Mesenchymal stem cell (in vitro differentiated cells and primary cell): ENCODE measurements around the gene MCCC1.

Experiments
- DNase-seq: peaks from one replicate; pipeline ENCODE4 v3.0.0-alpha.2; 2013
- H2AFZ ChIP-seq: one replicate; pipeline ENCODE4 v1.6.1; 2013; ENCODE audit warnings: low read depth, mild to moderate bottlenecking, control low read depth, inconsistent platforms, low read length, moderate library complexity
- H2AK5ac ChIP-seq: 2 replicates; pipeline ENCODE4 v1.6.1; 2013; ENCODE audit warnings: low read length, moderate library complexity, mild to moderate bottlenecking, inconsistent platforms; ENCODE audit not compliant: severe bottlenecking
- H2BK120ac ChIP-seq: one replicate; pipeline ENCODE4 v1.6.1; 2013; ENCODE audit warnings: low read depth, mild to moderate bottlenecking, inconsistent platforms, low read length, moderate library complexity
- H2BK12ac ChIP-seq, 2 experiments: one replicate each; pipeline ENCODE4 v1.6.1; 2013; ENCODE audit warnings: inconsistent platforms in 2 of 2, low read length in 2 of 2, mild to moderate bottlenecking in 2 of 2, moderate library complexity in 2 of 2, control low read depth in 1 of 2
- H2BK15ac ChIP-seq: one replicate; pipeline ENCODE4 v1.6.1; 2013; ENCODE audit warnings: mild to moderate bottlenecking, low read depth, inconsistent platforms; ENCODE audit not compliant: poor library complexity, severe bottlenecking
- H2BK5ac ChIP-seq: 2 replicates; pipeline ENCODE4 v1.6.1; 2013; ENCODE audit warnings: low read depth, mild to moderate bottlenecking, low read length, control low read depth, inconsistent platforms; ENCODE audit not compliant: poor library complexity, severe bottlenecking
- H3K14ac ChIP-seq, 2 experiments: one replicate each; pipeline ENCODE4 v1.6.1; 2013; ENCODE audit warnings: inconsistent platforms in 2 of 2, low read length in 2 of 2, control low read depth in 1 of 2, mild to moderate bottlenecking in 1 of 2, moderate library complexity in 1 of 2
- H3K18ac ChIP-seq, 2 experiments: one replicate each; pipeline ENCODE4 v1.6.1; 2013; ENCODE audit warnings: inconsistent platforms in 2 of 2, low read length in 2 of 2, control low read depth in 1 of 2, low read depth in 1 of 2, mild to moderate bottlenecking in 1 of 2
- H3K23ac ChIP-seq, 2 experiments: one replicate each; pipeline ENCODE4 v1.6.1; 2013; ENCODE audit warnings: inconsistent platforms in 2 of 2, low read length in 2 of 2, mild to moderate bottlenecking in 2 of 2, moderate library complexity in 2 of 2, control low read depth in 1 of 2
- H3K27ac ChIP-seq: 2 replicates; pipeline ENCODE4 v1.5.1; 2013; ENCODE audit warnings: mild to moderate bottlenecking, moderate library complexity, low read length, control low read depth, inconsistent platforms; ENCODE audit not compliant: poor library complexity, severe bottlenecking
- H3K27me3 ChIP-seq, 2 experiments: 2 replicates each; pipeline versions ENCODE4 v1.6.1 to v1.7.0; 2013; ENCODE audit warnings: low read length in 2 of 2, mild to moderate bottlenecking in 2 of 2, moderate library complexity in 2 of 2, control low read depth in 1 of 2, inconsistent platforms in 1 of 2; ENCODE audit not compliant: control insufficient read depth in 1 of 2, insufficient read depth in 1 of 2
- H3K36me3 ChIP-seq, 2 experiments: 2 replicates each; pipeline versions ENCODE4 v1.6.1 to v1.7.0; 2013; ENCODE audit warnings: low read length in 2 of 2, control low read depth in 1 of 2, inconsistent platforms in 1 of 2, low read depth in 1 of 2, mild to moderate bottlenecking in 1 of 2; ENCODE audit not compliant: insufficient read depth in 2 of 2, control insufficient read depth in 1 of 2
- H3K4ac ChIP-seq, 2 experiments: one replicate each; pipeline ENCODE4 v1.6.1; 2013; ENCODE audit warnings: inconsistent platforms in 2 of 2, low read length in 2 of 2, mild to moderate bottlenecking in 2 of 2, moderate library complexity in 2 of 2, control low read depth in 1 of 2, low read depth in 1 of 2
- H3K4me1 ChIP-seq: 2 replicates; pipeline ENCODE4 v1.6.1; 2013; ENCODE audit warnings: low read depth, low read length, control low read depth; ENCODE audit not compliant: control insufficient read depth, insufficient read depth
- H3K4me2 ChIP-seq: 2 replicates; pipeline ENCODE4 v1.6.1; 2013; ENCODE audit warnings: low read length, mild to moderate bottlenecking, inconsistent platforms; ENCODE audit not compliant: poor library complexity, severe bottlenecking
- H3K4me3 ChIP-seq, 2 experiments: 2 replicates each; pipeline versions ENCODE4 v1.5.1 to v1.7.0; 2013; ENCODE audit warnings: low read length in 2 of 2, mild to moderate bottlenecking in 2 of 2, control low read depth in 1 of 2, low read depth in 1 of 2; ENCODE audit not compliant: insufficient read depth in 1 of 2
- H3K79me1 ChIP-seq: replicated peaks from 2 replicates; pipeline ENCODE4 v1.6.1; 2013; ENCODE audit warnings: mild to moderate bottlenecking, control low read depth, low read length, inconsistent platforms; ENCODE audit not compliant: poor library complexity, severe bottlenecking
- H3K9ac ChIP-seq: 2 replicates; pipeline ENCODE4 v1.7.0; 2013; ENCODE audit warnings: mild to moderate bottlenecking, low read length, moderate library complexity
- H3K9me3 ChIP-seq: 2 replicates; pipeline ENCODE4 v1.7.0; 2013; ENCODE audit warnings: mild to moderate bottlenecking, low read length; ENCODE audit not compliant: control insufficient read depth
- H4K8ac ChIP-seq: one replicate; pipeline ENCODE4 v1.6.1; 2013; ENCODE audit warnings: inconsistent platforms, mild to moderate bottlenecking, low read length, moderate library complexity
- H4K91ac ChIP-seq: one replicate; pipeline ENCODE4 v1.6.1; 2013; ENCODE audit warnings: mild to moderate bottlenecking, low read length, inconsistent platforms
- WGBS: methylation state at CpG from one replicate; pipeline ENCODE4 v1.1.7; 2013; ENCODE audit warnings: mixed read lengths; 5-methylcytosine and 5-hydroxymethylcytosine counted together

MCCC1 gene

DNA sequence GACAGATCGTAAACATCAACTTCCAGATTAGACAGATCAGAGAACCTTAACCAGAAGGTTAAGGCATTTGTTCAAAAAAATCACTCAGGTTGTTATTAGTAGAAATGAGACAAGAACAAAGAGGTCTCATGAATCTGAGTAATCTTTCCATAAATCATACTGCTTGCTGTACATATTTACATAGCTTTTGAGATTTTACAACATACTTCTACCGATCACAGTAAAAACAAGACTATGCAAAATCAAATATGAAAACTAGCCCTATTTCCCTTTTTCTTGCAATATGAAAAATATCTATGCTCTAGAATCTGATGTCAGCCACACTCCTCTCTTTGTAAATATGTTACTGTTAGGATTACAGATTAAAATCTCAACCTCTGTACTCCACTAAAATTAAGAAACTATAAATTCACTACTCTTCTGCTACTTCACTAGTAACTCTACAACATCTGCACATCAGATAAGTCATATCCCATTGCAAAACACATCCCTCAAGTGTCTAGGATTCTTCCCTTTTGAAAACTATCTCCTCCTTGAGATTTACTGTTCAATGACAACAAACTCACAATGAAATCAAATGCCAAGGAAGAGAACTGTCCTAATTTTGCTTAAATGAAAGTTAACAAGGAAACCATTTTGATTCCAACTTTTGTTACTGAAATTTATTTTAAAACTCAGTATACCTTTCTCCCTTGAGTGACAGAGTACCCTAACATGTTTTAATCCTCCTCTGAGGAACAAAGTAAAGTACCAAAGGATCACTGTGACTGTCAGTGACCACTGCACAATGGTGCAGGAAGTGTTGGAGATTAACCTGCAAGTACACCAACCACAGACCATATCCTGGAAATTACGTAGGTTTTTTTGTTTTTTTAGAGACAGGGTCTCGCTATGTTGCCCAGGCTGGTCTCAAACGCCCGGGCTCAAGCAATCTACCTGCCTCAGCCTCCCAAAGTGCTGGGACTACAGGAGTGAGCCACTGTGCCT, 131.8 kb downstream of the MCCC1 start:
- no peak overlapping the region for H4K8ac ChIP-seq
- peaks cover 8% of the 10 kb centered on the region for H3K79me1 ChIP-seq
- no peak overlapping the region for H2BK5ac ChIP-seq
- H3K14ac ChIP-seq = no peak overlapping the region
- no peak overlapping the region for H2BK120ac ChIP-seq
- H3K4me1 ChIP-seq = peaks cover 10% of the 10 kb centered on the region
- peaks cover 3 to 13% of the 10 kb centered on the region in 2 experiments for H3K36me3 ChIP-seq
- 95% methylated on average over 5 of the region's 6 CpGs for WGBS
- H3K4me2 ChIP-seq = no peak overlapping the region
- H3K23ac ChIP-seq = no peak overlapping the region
- H4K91ac ChIP-seq = no peak overlapping the region
- H2AFZ ChIP-seq = no peak overlapping the region
- H3K4me3 ChIP-seq = no peak overlapping the region
- no peak overlapping the region for H3K27ac ChIP-seq
- no peak overlapping the region for H3K18ac ChIP-seq
- no peak overlapping the region for H2AK5ac ChIP-seq
- no peak for DNase-seq
- H2BK12ac ChIP-seq = no peak overlapping the region
- no peaks in the 10 kb centered on the region for H3K9me3 ChIP-seq
- H3K9ac ChIP-seq = no peak overlapping the region
- no peaks in the 10 kb centered on the region for H3K27me3 ChIP-seq
- no peak overlapping the region for H2BK15ac ChIP-seq
- H3K4ac ChIP-seq = no peak overlapping the region

- Histone ChIP-seq H3K4me2 (no peak overlapping the region), H2BK12ac (no peak overlapping the region), H2BK15ac (no peak overlapping the region), H3K4ac (no peak overlapping the region), H3K23ac (no peak overlapping the region), H4K8ac (no peak overlapping the region), H3K9me3 (no peaks in the 10 kb centered on the region), H3K4me3 (no peak overlapping the region), H3K18ac (no peak overlapping the region), H3K79me1 (peaks cover 12% of the 10 kb centered on the region), H3K36me3 (peaks cover 3 to 28% of the 10 kb centered on the region in 2 experiments), H2BK120ac (no peak overlapping the region), H3K27ac (no peak overlapping the region), H3K27me3 (no peaks in the 10 kb centered on the region), H3K14ac (no peak overlapping the region), H2BK5ac (no peak overlapping the region), H4K91ac (no peak overlapping the region), H2AK5ac (no peak overlapping the region), H2AFZ (no peak overlapping the region), H3K9ac (no peak overlapping the region), H3K4me1 (peaks cover 3% of the 10 kb centered on the region)
- no peak for DNase-seq
- 95% methylated on average over 9 of the region's 9 CpGs for WGBS
Observed at GRCh38 chr3:182965861-182966366, 133.4 kb downstream of the MCCC1 start.
